ENCODE measurements around the gene EPB41L2.

Gene EPB41L2

DNA sequence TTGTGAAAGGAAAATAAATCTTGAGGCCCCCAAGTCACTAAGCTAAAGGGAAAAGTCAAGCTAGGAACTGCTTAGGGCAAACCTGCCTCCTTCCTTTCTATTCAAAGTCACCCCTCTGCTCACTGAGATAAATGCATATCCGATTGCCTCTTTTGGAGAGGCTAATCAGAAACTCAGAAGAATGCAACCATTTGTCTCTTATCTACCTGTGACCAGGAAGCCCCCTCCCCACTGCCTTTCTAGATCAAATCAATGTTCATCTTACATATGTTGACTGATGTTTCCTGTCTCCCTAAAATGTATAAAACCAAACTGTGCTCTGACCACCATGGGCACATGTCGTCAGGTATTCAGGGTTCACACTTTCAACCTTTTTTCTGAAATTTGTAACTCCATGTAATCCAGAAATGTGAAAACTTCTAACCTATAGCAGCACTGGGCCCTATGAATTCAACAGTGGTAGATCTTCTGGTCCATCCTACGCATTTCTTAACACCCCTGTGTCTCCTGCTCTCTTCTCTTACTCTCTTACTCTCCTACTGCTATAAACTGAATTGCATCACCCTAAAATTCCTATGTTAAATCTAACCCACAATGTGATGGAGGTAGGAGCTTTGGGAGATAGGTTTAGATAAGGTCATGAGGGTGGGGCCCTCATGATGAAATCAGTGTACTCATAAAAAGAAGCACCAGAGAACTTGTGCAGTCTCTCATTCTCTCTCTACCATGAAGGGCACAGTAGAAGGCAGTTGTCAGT is 89.3 kb downstream of the EPB41L2 start:
- Histone ChIP-seq H3K36me3 (peaks cover 0 to 17% (median under 1%) of the 10 kb centered on the region in 11 experiments; a peak in 8 of 22 replicates), H3K9ac (no peak overlapping the region), H3K27ac (no peak overlapping the region), H3K4me2 (no peak overlapping the region), H3K27me3 (no peaks in the 10 kb centered on the region), H3K4me1 (no peaks in the 10 kb centered on the region), H3K9me3 (replicated peaks in 1 of 11) (peaks cover 0 to 39% (median 16%) of the 10 kb centered on the region in 11 experiments; a peak in 11 of 22 replicates), H3K4me3 (no peak overlapping the region), H4K20me1 (peaks cover 0 to 9% (median 0%) of the 10 kb centered on the region in 11 experiments; a peak in 1 of 22 replicates)
- TF ChIP-seq Cebpa-rat (IDR thresholded peaks at IDR 0.05), result no peak

DNA sequence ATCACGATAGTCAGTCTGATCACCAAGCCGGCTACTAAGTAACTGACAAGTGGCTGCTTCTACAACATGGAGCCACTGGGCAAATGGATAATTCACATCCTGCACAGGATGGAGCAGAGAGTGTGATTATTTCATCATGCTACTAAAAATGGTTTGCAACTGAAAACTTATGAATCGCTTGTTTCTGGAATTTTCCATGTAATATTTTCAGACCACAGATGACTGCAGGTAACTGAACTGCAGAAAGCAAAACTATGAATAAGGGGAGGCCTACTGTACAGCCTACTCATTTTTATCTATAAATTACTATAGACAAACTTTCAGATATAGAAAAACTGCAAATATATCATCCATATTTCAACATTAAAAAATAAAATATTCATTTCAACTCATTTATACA is 91.5 kb downstream of the EPB41L2 start:
- H3K36me3 ChIP-seq, result peaks cover 0 to 13% (median 0%) of the 10 kb centered on the region in 11 experiments; a peak in 4 of 22 replicates
- H3K9ac ChIP-seq, result no peak overlapping the region
- H3K4me3 ChIP-seq, result no peak overlapping the region
- no peak overlapping the region for H3K4me2 ChIP-seq
- no peak overlapping the region for H3K27ac ChIP-seq
- H3K9me3 ChIP-seq (replicated peaks in 1 of 11), result peaks cover 0 to 25% (median 16%) of the 10 kb centered on the region in 11 experiments; a peak in 9 of 22 replicates
- TF ChIP-seq Cebpa-rat (IDR thresholded peaks at IDR 0.05), result no peak
- H3K27me3 ChIP-seq, result no peaks in the 10 kb centered on the region
- peaks cover 0 to 8% (median 0%) of the 10 kb centered on the region in 10 experiments; a peak in 2 of 20 replicates for H3K4me1 ChIP-seq
- peaks cover 0 to 16% (median 0%) of the 10 kb centered on the region in 11 experiments; a peak in 2 of 22 replicates for H4K20me1 ChIP-seq

DNA sequence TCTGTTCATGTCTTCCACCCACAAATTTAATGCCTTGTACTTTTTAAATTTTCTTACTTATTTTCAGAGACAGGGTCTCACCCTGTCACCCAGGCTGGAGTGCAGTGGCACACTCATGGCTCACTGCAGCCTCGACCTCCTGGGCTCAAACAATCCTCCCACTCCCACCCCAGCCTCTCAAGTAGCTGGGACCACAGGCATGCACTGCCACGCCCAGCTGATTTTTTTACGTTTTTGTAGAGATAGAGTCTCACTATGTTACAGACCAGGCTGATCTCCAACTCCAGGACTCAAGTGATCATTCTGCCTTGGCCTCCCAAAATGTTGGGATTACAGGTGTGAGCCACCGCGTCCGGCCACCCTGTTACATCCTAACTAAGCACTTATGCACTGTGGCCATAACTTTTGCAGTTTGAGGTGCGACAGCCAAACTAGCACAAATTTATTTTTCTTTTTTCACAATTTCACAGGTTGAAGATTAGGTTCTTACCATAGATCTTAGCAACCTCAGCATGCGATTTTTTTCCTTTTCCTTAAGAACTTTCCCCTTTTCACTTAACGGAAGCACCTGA is 92.1 kb downstream of the EPB41L2 start:
- no peak overlapping the region for H3K4me2 ChIP-seq
- peaks cover 0 to 13% (median 0%) of the 10 kb centered on the region in 11 experiments; a peak in 3 of 22 replicates for H3K36me3 ChIP-seq
- no peak for TF ChIP-seq Cebpa-rat (IDR thresholded peaks at IDR 0.05)
- H3K4me3 ChIP-seq, result no peak overlapping the region
- peaks cover 0 to 8% (median 0%) of the 10 kb centered on the region in 10 experiments; a peak in 2 of 20 replicates for H3K4me1 ChIP-seq
- H4K20me1 ChIP-seq, result peaks cover 0 to 22% (median 0%) of the 10 kb centered on the region in 11 experiments; a peak in 2 of 22 replicates
- no peaks in the 10 kb centered on the region for H3K27me3 ChIP-seq
- H3K9me3 ChIP-seq (replicated peaks in 1 of 11), result peaks cover 0 to 21% (median 13%) of the 10 kb centered on the region in 11 experiments; a peak in 7 of 22 replicates
- no peak overlapping the region for H3K27ac ChIP-seq
- H3K9ac ChIP-seq, result no peak overlapping the region

DNA sequence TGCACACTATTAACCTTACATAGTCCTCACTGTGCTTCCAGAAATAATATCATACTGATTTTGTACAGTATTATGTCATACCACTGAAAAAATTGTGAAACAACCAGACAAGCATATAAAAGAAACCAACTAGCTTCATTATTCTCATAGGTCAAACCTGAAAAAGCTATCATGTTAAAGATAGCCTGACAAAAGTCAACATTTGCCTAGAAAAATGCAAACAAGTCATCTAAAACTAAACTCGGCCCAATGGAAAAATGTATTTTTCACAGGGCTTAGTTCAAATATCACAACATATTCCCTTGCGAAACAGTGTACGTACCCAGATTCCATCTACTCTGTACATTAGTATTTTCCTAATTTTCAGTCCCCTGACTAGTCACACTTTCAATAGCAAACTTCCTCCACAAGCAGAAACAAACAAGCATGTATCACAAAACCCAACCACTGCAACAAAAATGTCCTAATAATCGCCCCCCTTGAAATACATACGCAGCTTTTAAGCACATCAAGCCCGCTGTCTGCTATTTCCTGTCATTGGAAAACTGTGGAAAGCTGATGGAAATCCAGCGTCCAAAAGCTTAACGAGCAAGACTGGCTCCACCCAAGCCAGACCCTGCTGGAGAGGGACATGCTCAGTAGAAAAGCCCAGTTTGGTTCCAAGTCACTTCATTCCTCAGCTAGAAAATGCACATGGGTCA is 93.1 kb downstream of the EPB41L2 start:
- no peak overlapping the region for H3K4me3 ChIP-seq
- H3K36me3 ChIP-seq, result peaks cover 0 to 13% (median 0%) of the 10 kb centered on the region in 11 experiments; a peak in 2 of 22 replicates
- H3K9me3 ChIP-seq (replicated peaks in 1 of 11), result peaks cover 0 to 16% (median 5%) of the 10 kb centered on the region in 11 experiments; a peak in 5 of 22 replicates
- H3K4me1 ChIP-seq, result peaks cover 0 to 8% (median 0%) of the 10 kb centered on the region in 10 experiments; a peak in 2 of 20 replicates
- H3K27me3 ChIP-seq, result no peaks in the 10 kb centered on the region
- H3K4me2 ChIP-seq, result no peak overlapping the region
- no peak overlapping the region for H3K9ac ChIP-seq
- H3K27ac ChIP-seq, result no peak overlapping the region
- H4K20me1 ChIP-seq, result peaks cover 0 to 24% (median 0%) of the 10 kb centered on the region in 11 experiments; a peak in 2 of 22 replicates
- TF ChIP-seq Cebpa-rat (IDR thresholded peaks at IDR 0.05), result no peak

DNA sequence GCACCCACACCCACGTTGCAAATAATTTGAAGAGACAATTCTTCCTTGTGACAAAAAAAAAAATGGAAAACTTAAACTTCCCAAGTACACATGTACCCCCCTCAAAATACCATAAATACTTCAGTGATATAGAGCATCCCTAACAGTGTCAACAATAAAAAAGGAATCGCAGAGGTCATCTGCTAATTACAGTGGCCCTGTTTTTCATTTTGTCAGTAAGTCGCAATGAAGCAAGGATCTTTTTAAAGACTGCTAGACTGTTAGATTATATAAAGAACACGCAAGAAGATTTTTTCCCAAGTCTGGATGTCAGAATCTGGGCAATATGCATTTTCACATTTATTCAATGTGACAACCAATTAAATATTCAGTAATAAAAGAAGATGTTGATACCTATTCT is 93.9 kb downstream of the EPB41L2 start:
- no peak overlapping the region for H3K4me3 ChIP-seq
- H4K20me1 ChIP-seq, result peaks cover 0 to 24% (median 0%) of the 10 kb centered on the region in 11 experiments; a peak in 2 of 22 replicates
- no peak for TF ChIP-seq Cebpa-rat (IDR thresholded peaks at IDR 0.05)
- peaks cover 0 to 13% (median 0%) of the 10 kb centered on the region in 11 experiments; a peak in 1 of 22 replicates for H3K36me3 ChIP-seq
- peaks cover 0 to 14% (median 5%) of the 10 kb centered on the region in 11 experiments; a peak in 5 of 22 replicates for H3K9me3 ChIP-seq (replicated peaks in 1 of 11)
- no peak overlapping the region for H3K4me2 ChIP-seq
- no peaks in the 10 kb centered on the region for H3K27me3 ChIP-seq
- no peak overlapping the region for H3K9ac ChIP-seq
- H3K4me1 ChIP-seq, result peaks cover 0 to 8% (median 0%) of the 10 kb centered on the region in 10 experiments; a peak in 2 of 20 replicates
- no peak overlapping the region for H3K27ac ChIP-seq

- H4K20me1 ChIP-seq, result peaks cover 0 to 24% (median 0%) of the 10 kb centered on the region in 11 experiments; a peak in 2 of 22 replicates
- H3K9me3 ChIP-seq (replicated peaks in 1 of 11), result peaks cover 0 to 18% (median 5%) of the 10 kb centered on the region in 11 experiments; a peak in 4 of 22 replicates
- no peak for TF ChIP-seq Cebpa-rat (IDR thresholded peaks at IDR 0.05)
- H3K27ac ChIP-seq, result no peak overlapping the region
- no peak overlapping the region for H3K4me3 ChIP-seq
- H3K36me3 ChIP-seq, result peaks cover 0 to 13% (median 0%) of the 10 kb centered on the region in 11 experiments; a peak in 1 of 22 replicates
- H3K4me1 ChIP-seq, result peaks cover 0 to 8% (median under 1%) of the 10 kb centered on the region in 10 experiments; a peak in 5 of 20 replicates
- no peaks in the 10 kb centered on the region for H3K27me3 ChIP-seq
- no peak overlapping the region for H3K9ac ChIP-seq
- no peak overlapping the region for H3K4me2 ChIP-seq
These were observed 94.6 kb downstream of the EPB41L2 start for GRCh38 chr6:130968476-130968875.

- Histone ChIP-seq H3K27me3 (no peaks in the 10 kb centered on the region), H3K4me2 (no peak overlapping the region), H4K20me1 (peaks cover 0 to 24% (median 0%) of the 10 kb centered on the region in 11 experiments; a peak in 2 of 22 replicates), H3K9ac (no peak overlapping the region), H3K4me1 (peaks cover 0 to 12% (median 7%) of the 10 kb centered on the region in 10 experiments; a peak in 14 of 20 replicates), H3K4me3 (no peak overlapping the region), H3K9me3 (replicated peaks in 1 of 11) (peaks cover 0 to 17% (median 7%) of the 10 kb centered on the region in 11 experiments; a peak in 7 of 22 replicates), H3K27ac (no peak overlapping the region), H3K36me3 (peaks cover 0 to 14% (median 0%) of the 10 kb centered on the region in 11 experiments; a peak in 2 of 22 replicates)
- no peak for TF ChIP-seq Cebpa-rat (IDR thresholded peaks at IDR 0.05)
These were observed 95.3 kb downstream of the EPB41L2 start for GRCh38 chr6:130967502-130968445.

All from BLaER1 treated with 17β-estradiol and CSF1 and Interleukin-3, amounts not matched to agents 10 nM and 100 nM (cell line).